K562 (cell line): ENCODE measurements around the gene POLR3GL. TPM values are rescaled to one million over a fixed set of nuclear protein-coding genes. Genes with fewer than 3 reads are reported as not detected.
A peak's percentile ranks its signal among the peaks of the same experiment; 100 is the strongest.

Experiments
- AFF1 ChIP-seq, 2 experiments: fragments of 450-650 bp; IDR thresholded peaks; 2 replicates each; pipeline ENCODE4 v1.6.1; 2018; ENCODE audit warnings: mild to moderate bottlenecking in 2 of 2, low read depth in 1 of 2; ENCODE audit not compliant: partially characterized antibody in 2 of 2
- EGR1 ChIP-seq: fragments of 450-650 bp; conservative IDR thresholded peaks from 2 replicates; pipeline ENCODE4 v1.6.1; 2017; ENCODE audit warnings: mild to moderate bottlenecking
- ILK ChIP-seq: fragments of 450-650 bp; IDR thresholded peaks from 2 replicates; pipeline ENCODE4 v1.6.1; 2016; ENCODE audit warnings: missing genetic modification characterization, low read depth, mild to moderate bottlenecking, missing compliant biosample characterization, moderate library complexity, borderline replicate concordance
- MEF2D ChIP-seq: conservative IDR thresholded peaks from 2 replicates; pipeline ENCODE4 v1.6.1; 2016; ENCODE audit warnings: low read depth, missing genetic modification characterization, missing compliant biosample characterization
- POLR3G ChIP-seq: IDR thresholded peaks from 2 replicates; pipeline ENCODE4 v1.6.1; 2011; ENCODE audit not compliant: insufficient read length, insufficient replicate concordance; ENCODE audit errors: extremely low read depth
- SMC3 ChIP-seq: conservative IDR thresholded peaks from 2 replicates; pipeline ENCODE4 v1.6.1; 2011; ENCODE audit warnings: low read depth, low read length, improper control_type of control experiment; ENCODE audit not compliant: insufficient read depth
- TBP ChIP-seq: optimal IDR thresholded peaks from 2 replicates; pipeline ENCODE3; 2011; ENCODE audit warnings: low read depth, low read length, improper control_type of control experiment
- TCF3 ChIP-seq: sonication (generic); formaldehyde crosslinking; IDR thresholded peaks from 2 replicates; pipeline ENCODE4 v1.4.0; 2020; ENCODE audit warnings: mild to moderate bottlenecking, missing genetic modification reagents
- TFAM ChIP-seq: fragments of 250-450 bp; sonication (Bioruptor Pico); conservative IDR thresholded peaks from 2 replicates; pipeline ENCODE4 v1.5.0; 2021; ENCODE audit warnings: mild to moderate bottlenecking, moderate library complexity
- ZNF318 ChIP-seq, 2 experiments: fragments of 450-650 bp; IDR thresholded peaks; 2 replicates each; pipeline ENCODE4 v1.6.1; 2016; ENCODE audit warnings: mild to moderate bottlenecking in 2 of 2, borderline replicate concordance in 1 of 2, low read depth in 1 of 2, moderate library complexity in 1 of 2
- ZNF436 ChIP-seq: fragments of 250-450, 450-650 bp; sonication (Bioruptor Pico); formaldehyde crosslinking; IDR thresholded peaks from 2 replicates; pipeline ENCODE4 v1.7.0; 2020; ENCODE audit warnings: mild to moderate bottlenecking
- ZNF444 ChIP-seq: fragments of 250-450 bp; sonication (Bioruptor Pico); IDR thresholded peaks from 2 replicates; pipeline ENCODE4 v1.4.0; 2020; ENCODE audit warnings: mild to moderate bottlenecking, moderate library complexity
- polyA plus RNA-seq, 8 experiments: library from polyadenylated mRNA; depleted of rRNA in 4 of 8; stranded (reverse) in 5 of 8; unstranded in 3 of 8; fragments of >200 nt; fragmentation: Nextera tagmentation in 2 of 8; fragmentation: Illumina TruSeq in 1 of 8; extraction: Ambion mirVana in 2 of 8; extraction: Trizol in 1 of 8; gene quantifications; 2 replicates each; pipeline versions ENCODE4 v1.2.1 to v1.2.3, GENCODE V29; 2011 to 2014; ENCODE audit warnings: inconsistent platforms in 1 of 8, missing spikeins in 1 of 8
- total RNA-seq, 7 experiments: library from RNA; depleted of rRNA in 6 of 7; stranded (reverse); fragments of >200 nt in 6 of 7; fragmentation: Illumina TruSeq in 2 of 7; extraction: Trizol in 2 of 7; gene quantifications; 2 replicates each; pipeline versions ENCODE4 v1.2.1 to v1.2.3, GENCODE V29; 2011 to 2021; ENCODE audit warnings: low replicate concordance in 1 of 7

The POLR3GL gene
- total and polyA plus RNA-seq, 9 of the 15 experiments (the other 6 are each of a cell fraction or from before 2014, with no cell fraction given): 14.6 to 48.4 (median 38.2) TPM

- 0 out of 4 replicates have a peak, but pooled peaks of 1 of the 2 experiments have one; percentile 28 for TF ChIP-seq ZNF318 (IDR thresholded peaks at IDR 0.05; ENCODE audit: borderline replicate concordance in 1 of 2, low read depth in 1 of 2)
- no peak for TF ChIP-seq ILK (tag)
- no peak for TF ChIP-seq ZNF444 (CRISPR knock-in tag)
- TF ChIP-seq TCF3: no peak
- TF ChIP-seq MEF2D (tag): peak; percentile 88
- TF ChIP-seq SMC3: no peak
- TF ChIP-seq EGR1: peak; percentile 85
- TF ChIP-seq TFAM (CRISPR knock-in tag): no peak
- no peak for TF ChIP-seq AFF1 (IDR thresholded peaks at IDR 0.05; ENCODE audit: low read depth in 1 of 2, partially characterized antibody in 2 of 2)
- no peak for TF ChIP-seq POLR3G
- peak; percentile 38 for TF ChIP-seq TBP
- TF ChIP-seq ZNF436 (CRISPR knock-in tag): peak; percentile 96
These were observed 57.3 kb downstream of the POLR3GL start, which contains the start of gene HJV (continued) for GRCh38 chr1:146021622-146022402.
